Natural killer cell (primary cell): ENCODE results near the gene CDH11. TPM values are rescaled to one million over a fixed set of nuclear protein-coding genes. Genes with fewer than 3 reads are reported as not detected.

Experiments
- ATAC-seq, 3 donors: fragments of 150-1000 bp in 2 of 3; fragments of 200-7000 bp in 1 of 3; cut with Tn5 transposase; 1 replicate in 1 of 3; 2 replicates in 2 of 3; pipeline ENCODE4 v1.10.0; 2021; ENCODE audit warnings: mild to moderate bottlenecking in 2 of 3, moderate library complexity in 2 of 3
- DNase-seq, 2 donors: peaks; one replicate each; pipeline versions ENCODE4 v3.0.0 to v3.0.0-alpha.2; 2013 to 2021; ENCODE audit warnings: mixed read lengths in 1 of 2
- H3K27ac ChIP-seq: one replicate; pipeline ENCODE4 v1.5.1; 2013; ENCODE audit warnings: mild to moderate bottlenecking, low read length
- H3K27me3 ChIP-seq: one replicate; pipeline ENCODE4 v1.6.1; 2013; ENCODE audit warnings: low read length; ENCODE audit not compliant: control insufficient read depth, insufficient read depth
- H3K36me3 ChIP-seq: one replicate; pipeline ENCODE4 v1.6.1; 2013; ENCODE audit warnings: low read length; ENCODE audit not compliant: control insufficient read depth, insufficient read depth
- H3K4me1 ChIP-seq: one replicate; pipeline ENCODE4 v1.6.1; 2013; ENCODE audit warnings: low read length; ENCODE audit not compliant: control insufficient read depth, insufficient read depth
- H3K4me3 ChIP-seq: one replicate; pipeline ENCODE4 v1.5.1; 2013; ENCODE audit warnings: low read length
- H3K9me3 ChIP-seq: one replicate; pipeline ENCODE4 v1.6.1; 2013; ENCODE audit warnings: low read length; ENCODE audit not compliant: control insufficient read depth, insufficient read depth
- H3K27ac Mint-ChIP-seq, 2 donors: one replicate each; pipeline ENCODE4 v1.8.0; 2022; ENCODE audit warnings: mild to moderate bottlenecking in 2 of 2, mixed read lengths in 2 of 2, moderate library complexity in 1 of 2
- H3K27me3 Mint-ChIP-seq, 2 donors: one replicate each; pipeline ENCODE4 v1.8.0; 2022; ENCODE audit warnings: low read depth in 2 of 2, mixed read lengths in 2 of 2
- H3K36me3 Mint-ChIP-seq: one replicate; pipeline ENCODE4 v1.8.0; 2022; ENCODE audit warnings: mixed read lengths
- H3K4me1 Mint-ChIP-seq, 2 donors: one replicate each; pipeline ENCODE4 v1.8.0; 2022; ENCODE audit warnings: mixed read lengths in 2 of 2
- H3K4me3 Mint-ChIP-seq: one replicate; pipeline ENCODE4 v1.8.0; 2022; ENCODE audit warnings: mild to moderate bottlenecking, moderate library complexity, mixed read lengths
- H3K9me3 Mint-ChIP-seq, 2 donors: one replicate each; pipeline ENCODE4 v1.8.0; 2022; ENCODE audit warnings: mixed read lengths in 2 of 2
- WGBS: methylation state at CpG from one replicate; pipeline ENCODE4 v1.1.7; 2013; ENCODE audit warnings: missing lambda C conversion rate; ENCODE audit not compliant: insufficient coverage; 5-methylcytosine and 5-hydroxymethylcytosine counted together
- intact Hi-C: fragments of 100-400 bp; cut with micrococcal nuclease; formaldehyde crosslinking; loops from one replicate; pipeline ENCODE4 v1.14.2; 2022
- total RNA-seq, 4 donors: library from RNA; stranded (reverse); fragments of 120-200 nt in 1 of 4; gene quantifications; one replicate each; pipeline versions ENCODE4 v1.2.3 to v1.2.4, GENCODE V29; 2013 to 2022
- TF ChIP-seq, protein P1 (sequence below): fragments of 200-600 bp; IDR thresholded peaks from one replicate; pipeline ENCODE4 v1.8.0; 2022; ENCODE audit warnings: antibody characterized with exemption

CDH11 gene
- total RNA-seq, 3 donors from 2014 or later (not counting 1 experiment from before 2014, with no cell fraction given): not detected

DNA sequence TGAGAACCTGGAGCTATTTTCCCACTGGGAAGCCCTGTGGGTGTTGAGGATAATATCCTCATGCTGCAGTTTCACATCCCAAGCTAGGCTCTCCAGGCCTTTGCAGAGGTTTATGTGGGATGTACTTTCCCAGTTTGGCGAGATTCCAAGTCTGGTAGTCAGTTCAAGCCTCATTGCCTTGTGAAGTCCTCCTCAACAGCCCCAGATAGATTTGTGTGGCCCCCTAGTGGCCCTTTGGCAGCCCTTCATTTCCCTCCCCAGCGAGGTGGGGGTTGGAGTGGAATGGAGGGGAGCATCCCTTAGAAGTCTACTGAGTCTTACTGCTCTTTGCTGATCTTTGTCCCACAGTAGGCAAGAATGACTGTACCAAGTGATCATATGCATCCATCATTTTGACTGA is 137.9 kb downstream of the CDH11 start:
- Histone ChIP-seq H3K4me1 (no peaks in the 10 kb centered on the region), H3K27me3 (no peaks in the 10 kb centered on the region), H3K4me3 (no peak overlapping the region), H3K27ac (no peak overlapping the region), H3K36me3 (no peaks in the 10 kb centered on the region), H3K9me3 (no peaks in the 10 kb centered on the region)
- H3K27ac Mint-ChIP-seq: no peak overlapping the region
- WGBS: 75% methylated on average over 1 of the region's 2 CpGs
- H3K4me3 Mint-ChIP-seq: no peak overlapping the region
- peaks cover 6% of the 10 kb centered on the region for H3K36me3 Mint-ChIP-seq
- H3K27me3 Mint-ChIP-seq: no peaks in the 10 kb centered on the region
- no peak for ATAC-seq
- no peak for DNase-seq
- intact Hi-C loops: no loop called here
- no peaks in the 10 kb centered on the region for H3K4me1 Mint-ChIP-seq
- TF ChIP-seq, protein P1, sequence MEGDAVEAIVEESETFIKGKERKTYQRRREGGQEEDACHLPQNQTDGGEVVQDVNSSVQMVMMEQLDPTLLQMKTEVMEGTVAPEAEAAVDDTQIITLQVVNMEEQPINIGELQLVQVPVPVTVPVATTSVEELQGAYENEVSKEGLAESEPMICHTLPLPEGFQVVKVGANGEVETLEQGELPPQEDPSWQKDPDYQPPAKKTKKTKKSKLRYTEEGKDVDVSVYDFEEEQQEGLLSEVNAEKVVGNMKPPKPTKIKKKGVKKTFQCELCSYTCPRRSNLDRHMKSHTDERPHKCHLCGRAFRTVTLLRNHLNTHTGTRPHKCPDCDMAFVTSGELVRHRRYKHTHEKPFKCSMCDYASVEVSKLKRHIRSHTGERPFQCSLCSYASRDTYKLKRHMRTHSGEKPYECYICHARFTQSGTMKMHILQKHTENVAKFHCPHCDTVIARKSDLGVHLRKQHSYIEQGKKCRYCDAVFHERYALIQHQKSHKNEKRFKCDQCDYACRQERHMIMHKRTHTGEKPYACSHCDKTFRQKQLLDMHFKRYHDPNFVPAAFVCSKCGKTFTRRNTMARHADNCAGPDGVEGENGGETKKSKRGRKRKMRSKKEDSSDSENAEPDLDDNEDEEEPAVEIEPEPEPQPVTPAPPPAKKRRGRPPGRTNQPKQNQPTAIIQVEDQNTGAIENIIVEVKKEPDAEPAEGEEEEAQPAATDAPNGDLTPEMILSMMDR: no peak
- peaks cover 4 to 10% of the 10 kb centered on the region in 2 donors for H3K9me3 Mint-ChIP-seq

DNA sequence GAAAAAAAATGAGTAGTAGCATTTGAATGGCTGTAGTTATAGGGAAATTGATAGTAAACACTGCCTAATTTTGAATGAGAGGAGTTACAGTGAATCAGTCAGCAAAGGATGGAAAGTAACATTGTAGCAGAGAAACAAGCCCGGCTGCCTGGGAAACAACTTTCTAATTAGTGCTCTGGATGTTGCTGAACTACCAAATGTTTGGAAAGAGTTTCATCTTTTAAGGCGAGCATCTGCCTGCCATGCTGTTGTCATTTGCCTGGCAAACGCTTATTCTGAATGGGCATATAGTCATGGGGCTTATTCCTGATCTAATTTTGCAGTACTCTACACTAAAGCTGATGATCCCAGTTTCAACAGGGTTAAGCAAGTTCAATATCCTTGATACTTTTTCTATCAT is 138.6 kb downstream of the CDH11 start:
- Mint-ChIP-seq H3K4me3 (no peak overlapping the region), H3K9me3 (peaks cover 4 to 10% of the 10 kb centered on the region in 2 donors), H3K27ac (no peak overlapping the region), H3K27me3 (no peaks in the 10 kb centered on the region), H3K36me3 (peaks cover 6% of the 10 kb centered on the region), H3K4me1 (no peaks in the 10 kb centered on the region)
- DNase-seq: no peak
- no peaks in the 10 kb centered on the region for H3K9me3 ChIP-seq
- H3K4me1 ChIP-seq: no peaks in the 10 kb centered on the region
- TF ChIP-seq, protein P1: no peak
- intact Hi-C loops: no loop called here
- H3K27me3 ChIP-seq: no peaks in the 10 kb centered on the region
- 79% methylated on average over 3 of the region's 3 CpGs for WGBS
- H3K4me3 ChIP-seq: no peak overlapping the region
- no peak for ATAC-seq
- H3K36me3 ChIP-seq: no peaks in the 10 kb centered on the region
- H3K27ac ChIP-seq: no peak overlapping the region

DNA sequence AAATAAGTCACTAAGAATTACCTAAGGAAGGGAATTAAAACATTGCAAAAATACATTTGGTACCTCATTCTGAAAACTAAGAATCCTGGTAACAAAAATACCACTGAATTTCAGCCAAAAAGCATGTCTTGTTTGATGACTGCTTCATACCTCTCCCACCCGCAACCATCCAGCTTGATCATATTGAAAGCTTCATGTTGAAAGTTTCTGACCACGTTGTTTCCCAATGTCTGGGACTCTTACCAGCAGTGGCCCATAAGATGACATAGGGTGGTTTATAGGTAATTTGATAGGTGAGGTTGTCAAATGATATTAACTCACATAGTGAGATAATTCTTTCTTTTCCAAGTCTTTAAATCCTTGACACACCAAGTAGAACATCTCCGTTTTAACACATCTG is 139.3 kb downstream of the CDH11 start:
- peaks cover 4 to 8% of the 10 kb centered on the region in 2 donors for H3K9me3 Mint-ChIP-seq
- H3K27ac Mint-ChIP-seq: no peak overlapping the region
- H3K27ac ChIP-seq: no peak overlapping the region
- H3K36me3 Mint-ChIP-seq: peaks cover 6% of the 10 kb centered on the region
- WGBS: 100% methylated on average over 1 of the region's 3 CpGs
- H3K4me1 ChIP-seq: no peaks in the 10 kb centered on the region
- intact Hi-C loops: no loop called here
- DNase-seq (no peak), ATAC-seq (no peak)
- no peak overlapping the region for H3K4me3 ChIP-seq
- no peaks in the 10 kb centered on the region for H3K27me3 Mint-ChIP-seq
- TF ChIP-seq, protein P1: no peak
- no peaks in the 10 kb centered on the region for H3K9me3 ChIP-seq
- H3K27me3 ChIP-seq: no peaks in the 10 kb centered on the region
- no peaks in the 10 kb centered on the region for H3K36me3 ChIP-seq
- no peak overlapping the region for H3K4me3 Mint-ChIP-seq
- no peaks in the 10 kb centered on the region for H3K4me1 Mint-ChIP-seq

DNA sequence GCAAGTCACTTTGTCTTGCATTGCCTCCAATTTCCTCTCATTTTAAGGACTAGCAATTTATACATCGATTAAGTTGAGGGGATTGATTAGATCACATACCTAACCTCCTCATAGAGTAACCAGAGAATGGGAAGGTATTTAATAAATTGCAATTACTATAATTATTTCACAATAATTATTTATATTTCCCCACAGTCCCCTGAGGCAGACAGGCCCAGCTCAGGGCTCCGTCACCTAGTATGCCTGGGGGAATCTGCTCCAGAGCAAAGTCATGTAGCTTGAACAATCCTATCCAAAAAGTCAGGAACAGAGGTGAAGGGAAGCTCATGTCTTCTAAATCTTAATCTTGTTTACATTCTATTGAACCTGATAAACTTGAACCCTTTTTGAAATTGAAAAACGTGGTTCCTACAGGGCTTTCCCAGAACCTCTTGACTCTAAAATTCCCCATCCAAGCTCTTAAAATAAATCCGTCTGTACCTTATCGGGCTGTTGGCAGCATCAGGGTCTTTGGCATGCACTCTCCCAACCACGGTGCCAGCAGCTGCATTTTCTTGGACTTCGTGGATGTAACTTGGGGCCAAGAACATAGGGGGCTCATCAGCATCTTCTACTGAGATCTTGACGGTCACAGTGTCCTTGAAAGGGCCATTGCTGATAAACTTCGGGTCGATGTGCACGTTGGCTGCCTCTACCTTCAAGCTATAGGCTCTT is 140.1 kb downstream of the CDH11 start:
- DNase-seq: no peak
- Histone ChIP-seq H3K27me3 (no peaks in the 10 kb centered on the region), H3K9me3 (no peaks in the 10 kb centered on the region), H3K36me3 (no peaks in the 10 kb centered on the region), H3K4me3 (no peak overlapping the region), H3K27ac (no peak overlapping the region), H3K4me1 (no peaks in the 10 kb centered on the region)
- Mint-ChIP-seq H3K9me3 (peaks cover 2 to 8% of the 10 kb centered on the region in 2 donors), H3K27ac (no peak overlapping the region), H3K4me3 (no peak overlapping the region), H3K4me1 (no peaks in the 10 kb centered on the region), H3K36me3 (peaks cover 6% of the 10 kb centered on the region), H3K27me3 (no peaks in the 10 kb centered on the region)
- intact Hi-C loops: no loop called here
- no peak for ATAC-seq
- WGBS: 80% methylated on average over 10 of the region's 11 CpGs
- TF ChIP-seq, protein P1: no peak
